Stimulated activated CD4-positive, alpha-beta T cell treated with anti-CD3 and anti-CD28 coated beads, Interleukin-4, amount 100 ng/mL, for 4 hours (primary cell): ENCODE results near the gene ADA.
"Not testable (repeated sequence)": the region's sequence is repeated elsewhere in the genome, so short reads cannot be mapped to it uniquely, and the experiment has no call there.

Experiments
- DNase-seq, 2 experiments: peaks; one replicate each; pipeline ENCODE4 v3.0.0-alpha.2; 2020

Gene ADA

DNA sequence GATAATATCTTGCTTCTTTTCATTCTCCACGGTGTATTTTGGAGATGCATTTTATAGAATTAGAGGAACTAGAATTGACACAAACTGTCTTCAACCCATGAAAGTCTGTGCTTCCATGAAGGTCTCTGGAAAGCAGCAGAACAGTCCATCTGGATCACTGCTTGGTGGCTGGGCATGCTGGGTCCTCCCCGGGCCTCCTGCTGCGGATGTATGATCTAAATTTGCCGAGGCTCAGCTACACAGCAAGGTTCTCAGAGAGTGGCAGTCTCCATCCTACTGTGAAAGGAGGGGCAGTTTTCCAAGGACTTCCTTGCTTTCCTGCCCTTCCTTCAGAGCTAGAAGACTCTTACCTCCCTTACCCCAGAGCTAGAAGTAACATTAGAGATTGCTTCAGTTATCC is 54.0 kb downstream of the ADA start:
- DNase-seq = no peak

DNA sequence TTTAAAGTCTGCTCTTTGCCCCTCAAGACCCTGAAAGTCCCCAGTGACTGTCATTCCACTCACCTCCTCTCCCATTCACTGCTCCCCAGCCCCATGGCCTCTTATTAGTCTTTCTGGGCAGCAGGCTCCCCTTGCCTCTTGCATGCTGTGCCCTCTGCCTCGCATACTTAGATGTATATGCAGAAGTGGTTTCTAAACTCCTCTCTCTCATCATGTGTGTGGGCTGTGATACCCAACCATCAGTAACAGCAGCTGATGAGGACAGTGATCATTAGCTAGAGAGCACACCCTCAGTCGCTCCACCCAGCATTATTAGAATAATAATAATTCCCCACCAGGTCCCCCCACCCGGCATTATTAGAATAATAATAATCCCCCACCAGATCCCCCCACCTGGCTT is 54.6 kb downstream of the ADA start:
- DNase-seq = no peak

DNA sequence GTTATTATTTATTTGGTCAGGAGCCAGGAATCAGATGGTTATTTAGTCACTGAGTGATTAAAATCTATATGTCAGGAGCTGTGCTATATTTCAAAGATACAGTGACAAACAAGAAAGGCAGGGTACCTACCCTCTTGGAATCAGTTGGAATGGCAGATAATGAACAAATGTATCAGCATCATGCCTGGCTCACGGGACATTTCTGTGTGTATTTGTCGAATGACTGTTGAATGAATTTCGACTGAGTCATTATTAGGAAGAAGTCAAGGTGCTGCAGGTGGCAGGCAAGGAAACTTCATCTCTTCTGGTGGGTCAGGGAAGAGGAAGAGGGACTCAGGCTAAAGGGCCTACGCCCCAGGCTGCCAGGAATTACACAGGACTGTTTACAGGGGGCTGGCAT is 55.5 kb downstream of the ADA start:
- no peak for DNase-seq

DNA sequence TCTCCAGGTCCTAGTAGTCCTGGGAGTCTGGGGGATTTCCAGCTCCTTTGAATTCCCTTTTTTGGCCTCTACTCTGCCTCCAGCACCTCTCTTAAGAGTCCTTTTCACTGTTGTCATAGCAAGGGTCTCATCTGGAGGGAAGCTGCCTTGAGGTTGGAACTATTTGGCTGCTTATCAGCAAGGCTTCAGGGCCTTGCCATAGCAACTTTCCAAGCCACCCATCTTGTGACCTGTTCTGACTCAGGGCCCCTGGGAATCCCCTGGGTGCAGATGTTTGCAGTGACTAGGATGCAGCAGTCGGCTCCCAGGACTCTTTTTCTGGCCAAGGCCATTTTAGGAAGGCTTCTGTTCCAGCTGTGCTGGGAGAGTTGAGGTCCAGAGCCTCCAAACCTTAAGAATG is 56.8 kb downstream of the ADA start:
- no peak for DNase-seq

DNA sequence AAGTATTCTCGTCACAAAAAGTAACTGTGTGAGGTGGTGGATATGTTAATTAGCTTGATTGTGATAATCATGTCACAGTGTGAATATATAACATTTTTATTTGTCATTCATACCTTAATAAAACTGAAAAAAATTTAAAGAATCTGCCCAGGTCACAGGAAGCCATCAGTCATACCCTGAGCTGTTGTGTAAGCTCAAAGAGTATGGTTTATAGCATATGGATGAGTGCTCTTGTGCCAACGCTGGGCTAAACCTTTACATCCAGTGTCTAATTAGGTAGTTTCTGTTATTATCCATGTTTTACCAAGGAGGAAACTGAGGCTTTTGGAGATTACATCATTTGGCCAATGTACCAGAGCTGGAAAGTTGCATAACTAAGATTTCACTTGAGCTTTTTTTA is 57.7 kb downstream of the ADA start:
- no peak for DNase-seq

DNA sequence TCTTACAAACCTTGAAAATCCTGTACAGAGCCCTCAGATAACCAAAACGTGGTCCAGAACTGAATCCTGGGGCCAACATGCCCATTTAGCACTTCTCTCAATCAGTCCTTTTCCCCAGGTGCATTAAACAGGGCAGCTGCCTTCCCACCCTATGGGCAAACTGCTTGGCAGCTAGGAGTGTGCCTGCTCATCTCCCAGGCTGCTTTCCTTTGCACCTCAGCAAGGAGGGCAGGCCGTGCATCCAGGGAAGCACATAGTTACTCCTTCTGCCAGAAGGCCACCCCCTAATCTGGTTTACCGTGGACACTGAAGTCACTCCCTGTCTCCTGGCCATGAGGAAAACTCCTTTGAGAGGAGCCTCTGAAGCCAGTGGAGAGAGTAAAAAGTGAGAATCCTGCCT is 59.1 kb downstream of the ADA start:
- no peak for DNase-seq

DNA sequence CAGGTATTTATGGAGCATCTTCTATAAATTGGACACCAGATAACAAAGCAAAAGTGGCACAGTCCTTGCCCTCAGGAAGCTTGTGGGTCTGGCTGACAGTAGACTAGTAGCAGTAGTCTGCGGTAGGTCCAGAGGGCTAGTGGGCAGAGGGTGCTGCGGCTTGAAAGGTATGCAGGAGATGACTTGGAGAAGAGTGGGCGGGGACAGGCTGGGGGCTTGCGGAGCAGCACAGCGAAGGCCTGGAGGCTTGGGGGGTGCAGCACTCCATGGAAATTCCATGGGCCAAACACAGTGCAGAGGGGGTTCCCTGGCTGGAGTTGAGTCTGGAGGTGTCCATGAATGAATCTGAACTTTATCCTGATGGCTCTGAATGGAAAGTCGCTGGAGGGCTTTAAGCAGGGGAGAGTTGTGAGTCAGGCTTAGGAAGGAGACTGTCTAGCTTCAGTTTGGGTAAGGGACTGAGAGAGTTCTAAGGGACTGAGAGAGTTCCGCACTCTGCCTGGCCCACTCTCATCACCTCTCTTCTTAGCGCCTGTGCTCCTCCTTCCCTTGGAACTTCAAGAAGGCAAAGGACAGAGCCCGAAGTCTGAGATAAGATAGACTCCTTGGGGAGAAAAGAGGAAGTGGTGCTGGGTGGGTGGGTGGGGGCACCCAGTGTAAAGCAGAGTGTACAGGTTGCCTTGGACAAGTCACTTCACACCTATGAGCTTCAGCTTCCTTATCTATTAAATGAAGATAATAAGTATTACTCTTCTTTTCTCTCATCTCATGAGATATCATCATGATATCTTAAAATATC is 60.3 kb downstream of the ADA start:
- DNase-seq = no peak

DNA sequence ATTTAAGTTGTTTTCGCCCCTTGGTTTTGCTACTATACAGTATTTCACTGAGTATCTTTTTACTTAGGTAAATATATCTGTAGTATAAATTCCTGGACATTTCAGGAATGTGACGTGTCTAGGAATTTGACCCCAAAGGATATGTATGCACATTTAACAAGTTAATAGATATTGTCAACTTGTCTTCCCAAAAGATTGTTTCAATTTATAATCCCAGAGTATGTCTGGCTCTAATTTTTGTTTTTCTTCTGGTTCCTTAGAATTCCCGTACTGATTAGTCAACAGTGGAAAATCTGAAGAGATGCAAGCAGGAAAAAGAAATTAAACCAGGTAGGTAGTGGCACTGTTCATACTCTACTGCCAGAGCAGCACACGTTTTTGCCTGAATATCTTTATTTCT is 62.0 kb downstream of the ADA start:
- no peak for DNase-seq

DNA sequence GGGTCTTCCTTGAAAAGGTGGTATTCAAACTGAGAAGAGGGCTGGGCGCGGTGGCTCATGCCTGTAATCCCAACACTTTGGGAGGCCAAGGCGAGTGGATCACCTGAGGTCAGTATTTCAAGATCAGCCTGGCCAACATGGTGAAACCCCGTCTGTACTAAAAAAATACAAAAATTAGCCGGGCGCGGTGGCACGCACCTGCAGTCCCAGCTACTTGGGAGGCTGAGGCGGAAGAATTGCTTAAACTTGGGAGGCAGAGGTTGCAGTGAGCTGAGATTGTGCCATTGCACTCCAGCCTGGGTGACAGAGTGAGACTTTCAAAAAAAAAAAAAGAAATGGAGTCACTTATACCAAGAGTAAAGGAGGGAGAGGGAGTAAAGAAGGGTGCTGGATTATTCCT is 63.2 kb downstream of the ADA start:
- not testable (repeated sequence) for DNase-seq

DNA sequence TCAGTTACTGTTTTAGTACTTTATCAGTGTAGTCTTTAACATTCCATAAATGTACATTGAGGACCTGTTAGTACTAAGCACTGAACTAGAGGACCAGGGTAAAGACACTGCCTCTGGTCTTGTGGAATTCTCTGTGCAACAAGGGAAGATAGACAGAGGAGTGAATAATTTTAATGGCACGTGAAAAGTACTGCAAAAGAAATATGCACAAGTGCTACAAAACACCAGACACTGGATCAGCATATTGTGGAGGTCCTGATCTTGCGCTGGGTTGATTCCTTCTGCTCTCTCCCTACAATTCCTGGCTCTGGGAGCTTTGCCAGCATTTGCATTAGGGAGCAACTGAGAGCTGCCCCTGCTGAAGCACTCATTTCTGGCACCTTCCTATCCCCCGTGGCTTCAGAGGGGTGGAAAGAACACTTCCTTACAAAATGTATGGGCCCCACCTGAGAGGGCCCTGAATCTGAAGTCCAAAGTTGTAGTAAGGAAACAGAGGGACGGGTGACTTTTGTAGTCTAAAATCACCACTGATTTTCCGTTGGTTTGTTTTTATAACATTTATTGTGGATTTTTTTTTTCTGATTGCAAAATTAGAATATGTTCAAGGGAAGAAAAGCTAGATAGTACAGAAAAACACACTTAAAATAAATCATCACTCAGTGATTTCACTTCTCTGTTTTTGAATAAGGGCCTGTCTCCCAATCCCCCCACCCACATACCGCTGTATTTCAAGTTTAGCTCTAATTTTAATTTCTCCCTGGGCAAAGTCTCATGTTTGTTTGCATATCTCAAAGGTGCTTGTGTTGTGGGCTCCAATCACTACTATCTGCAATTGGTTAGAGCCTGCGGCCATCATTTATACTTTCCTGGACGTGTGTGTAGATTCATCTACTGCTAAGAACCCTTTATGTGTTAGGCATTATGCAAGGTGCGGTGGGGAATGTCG is 64.2 kb downstream of the ADA start:
- no peak for DNase-seq

DNA sequence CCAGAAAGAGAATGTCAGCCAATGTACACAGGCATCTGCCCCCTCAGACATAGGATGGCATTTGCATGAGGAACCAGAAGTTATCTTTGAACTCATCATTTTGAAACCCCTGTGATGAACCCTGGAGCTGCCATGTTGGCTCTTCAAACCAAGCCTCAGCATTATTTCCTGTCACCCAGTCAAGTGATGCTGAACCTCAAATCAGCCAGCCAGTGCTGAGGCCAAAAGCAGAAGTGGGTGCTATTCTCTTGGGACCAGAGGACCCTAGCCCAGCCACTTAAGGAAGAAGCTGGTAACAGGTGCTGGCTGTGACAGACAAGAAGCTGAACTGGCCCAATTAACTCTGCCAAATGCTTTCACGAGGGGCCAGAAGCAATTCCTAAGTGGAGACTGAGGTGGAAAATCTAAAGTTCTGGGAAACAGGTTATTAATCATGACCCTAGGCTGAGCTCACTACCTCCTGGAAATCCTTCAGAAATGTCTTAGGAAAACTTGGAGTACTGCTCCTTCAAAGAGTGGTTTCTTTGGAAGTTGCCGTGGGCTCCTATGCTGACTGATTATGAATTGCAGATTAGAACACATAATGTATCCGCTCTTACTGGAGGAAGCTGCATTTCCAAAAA is 65.1 kb downstream of the ADA start:
- DNase-seq = no peak

DNA sequence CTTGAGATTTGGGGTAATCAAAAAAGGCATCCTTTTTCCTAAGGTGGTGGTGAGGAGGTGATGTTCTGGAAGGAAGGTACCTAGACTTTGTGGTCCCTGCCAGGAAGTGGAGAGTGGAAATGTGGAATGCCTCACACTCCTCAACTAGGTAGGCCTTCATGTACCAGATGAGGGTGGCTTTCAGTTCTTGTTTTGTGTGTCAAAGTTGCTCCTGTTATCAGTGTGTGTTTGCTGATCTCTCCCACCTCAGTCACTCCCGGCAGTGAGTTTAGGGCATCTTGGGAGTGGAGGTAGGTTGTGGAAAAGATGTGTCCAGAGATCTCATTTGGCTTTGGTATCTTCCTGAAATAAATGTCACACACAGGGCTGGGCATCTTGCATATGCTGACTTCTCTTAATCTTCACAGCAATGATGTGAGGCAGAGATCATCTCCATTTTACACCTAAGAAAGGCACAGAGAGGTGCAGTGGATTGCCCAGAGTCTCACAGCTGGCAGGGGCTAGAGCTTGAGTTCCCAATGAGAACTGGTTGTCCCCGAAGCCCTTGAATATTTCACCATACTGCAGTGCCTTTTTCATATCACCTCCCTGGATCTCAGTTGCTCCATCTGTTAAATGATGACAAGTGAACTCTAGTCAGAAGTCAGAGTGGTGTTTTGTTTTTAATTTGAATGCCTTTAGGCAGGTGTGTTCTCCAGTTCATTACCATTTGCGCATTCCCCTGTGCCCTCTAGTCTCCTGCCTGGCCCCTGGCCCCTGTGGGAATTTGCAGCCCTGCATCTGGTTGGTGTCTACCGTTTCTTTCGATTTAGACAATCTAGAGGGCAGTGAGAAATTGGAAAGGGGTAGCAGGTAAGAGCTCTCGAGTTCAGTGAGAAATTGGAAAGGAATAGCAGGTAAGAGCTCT is 66.2 kb downstream of the ADA start:
- DNase-seq = no peak

DNA sequence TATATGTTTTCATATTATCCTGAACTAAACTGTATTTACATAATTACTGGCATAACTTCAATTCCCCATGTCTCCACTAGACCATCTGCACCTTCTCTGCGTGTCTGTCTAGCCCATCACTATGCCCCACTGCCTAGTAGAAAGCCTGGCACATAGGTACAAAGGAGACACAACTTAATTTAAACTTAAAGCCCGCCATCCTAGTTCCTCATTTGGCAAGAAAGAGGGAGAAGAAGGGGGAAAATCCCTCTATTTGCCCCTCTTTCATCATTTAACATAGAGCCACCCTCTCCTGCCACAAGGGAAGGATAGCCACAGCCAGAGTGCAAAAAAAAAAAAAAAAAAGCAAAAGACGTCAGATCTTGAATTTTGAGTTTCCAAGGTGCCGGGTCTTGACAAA is 67.3 kb downstream of the ADA start:
- no peak for DNase-seq

DNA sequence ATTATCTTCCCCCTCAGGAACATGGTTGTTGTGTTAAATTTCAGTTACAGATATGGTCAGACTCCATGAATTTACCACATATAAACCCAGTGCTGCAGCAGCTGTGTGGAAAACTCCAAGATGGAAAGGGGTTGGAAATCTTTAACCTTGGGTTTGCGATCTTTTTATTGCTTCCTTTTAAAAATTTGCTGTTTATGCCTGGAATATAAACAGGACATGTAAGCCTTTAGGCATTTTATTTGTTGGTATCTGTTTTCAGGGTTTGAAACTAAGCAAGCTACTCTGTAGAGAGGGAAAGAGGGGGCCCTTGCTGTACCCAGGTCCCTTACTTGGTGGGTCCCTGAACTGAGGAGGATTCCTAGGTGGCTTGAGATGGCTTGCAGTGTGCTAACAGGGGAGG is 68.3 kb downstream of the ADA start:
- DNase-seq = no peak

DNA sequence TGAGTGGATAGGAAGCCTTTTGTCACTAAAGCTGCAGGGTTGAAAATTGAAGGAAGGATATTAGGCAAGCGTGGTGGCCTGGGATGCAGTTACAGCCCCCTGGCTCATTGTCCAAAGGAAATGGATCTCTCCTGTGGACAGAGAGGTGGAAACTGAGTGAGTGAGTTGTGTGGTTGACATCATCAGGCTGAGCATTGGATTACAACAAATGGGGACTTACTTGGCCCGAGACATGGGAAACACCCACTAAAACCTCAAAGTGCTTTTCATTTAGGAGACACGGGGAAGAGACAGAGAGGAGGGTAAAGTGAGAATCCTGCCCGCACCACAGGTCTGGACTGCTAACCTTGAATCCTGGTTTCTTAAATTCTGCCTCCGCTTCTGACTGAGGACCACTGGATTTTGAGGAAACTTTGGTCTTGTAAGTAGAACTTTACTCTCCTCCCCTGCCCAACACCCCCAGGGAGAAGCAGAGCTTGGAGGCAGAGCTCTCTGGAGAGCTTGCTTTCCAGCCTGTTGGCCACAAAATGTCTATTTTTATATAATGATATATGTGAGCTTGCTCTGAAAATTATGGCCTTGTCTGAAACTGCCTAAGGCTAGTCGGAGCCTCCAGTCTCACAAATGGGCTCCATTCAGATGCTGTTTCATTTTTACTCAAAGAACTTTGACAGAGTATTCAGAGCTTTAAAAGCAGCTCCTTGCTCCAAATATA is 69.0 kb downstream of the ADA start, which contains the start of gene PKIG:
Gene PKIG (plus strand): TSS at position 269 of the 715 bp plus-strand sequence. CDS start 31,978 bp downstream, outside the sequence.
- no peak for DNase-seq

DNA sequence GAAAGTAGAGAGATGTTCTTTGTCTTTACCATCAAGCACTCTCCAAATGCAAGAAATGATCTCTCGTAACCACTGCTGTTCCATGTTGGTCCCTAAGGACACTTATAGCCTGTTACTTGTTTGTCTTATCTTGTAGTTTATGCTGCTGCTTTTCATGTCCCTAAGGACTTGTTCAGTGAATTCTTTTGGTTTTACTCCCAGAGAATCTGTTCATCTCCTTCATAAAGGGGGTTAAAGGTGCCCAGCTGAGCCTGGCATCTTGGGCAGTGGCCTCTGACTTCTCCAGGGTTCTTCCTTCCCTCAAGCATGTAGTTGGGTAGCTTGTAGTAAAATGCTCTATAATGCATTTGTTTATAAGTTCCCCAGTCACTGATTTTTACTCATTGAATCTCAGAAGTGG is 70.0 kb downstream of the ADA start:
- DNase-seq = no peak

DNA sequence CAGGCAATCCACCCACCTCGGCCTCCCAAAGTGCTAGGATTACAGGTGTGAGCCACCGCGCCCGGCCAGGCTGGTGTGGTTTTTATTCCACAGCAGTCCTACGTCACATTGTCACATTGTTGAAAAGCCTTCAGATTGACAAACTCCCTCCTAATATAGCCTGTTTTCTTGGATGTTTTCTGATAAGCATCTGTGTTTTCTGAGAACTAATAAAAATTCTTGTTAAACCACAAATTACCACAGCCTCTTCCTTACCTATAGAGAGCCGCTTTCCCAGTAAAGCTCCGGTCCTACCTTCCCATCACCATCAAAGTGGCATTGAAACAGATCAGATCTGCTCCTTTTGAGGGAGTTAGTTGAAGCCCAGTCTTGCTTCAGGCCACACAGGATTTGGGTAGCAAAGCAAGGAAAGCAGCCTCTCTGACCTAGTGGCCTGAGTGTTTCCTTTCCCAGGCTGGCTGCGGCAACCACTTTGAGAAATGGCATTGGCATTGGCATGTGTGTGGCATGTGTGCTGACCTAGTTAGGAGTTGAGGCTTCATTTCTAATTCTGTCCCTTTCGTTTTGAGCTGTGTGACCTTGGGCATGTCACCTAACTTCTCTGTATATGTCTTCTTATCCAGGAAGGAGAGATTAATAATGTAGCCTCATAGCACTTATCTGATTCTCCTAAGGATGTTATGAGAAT is 70.8 kb downstream of the ADA start:
- no peak for DNase-seq

DNA sequence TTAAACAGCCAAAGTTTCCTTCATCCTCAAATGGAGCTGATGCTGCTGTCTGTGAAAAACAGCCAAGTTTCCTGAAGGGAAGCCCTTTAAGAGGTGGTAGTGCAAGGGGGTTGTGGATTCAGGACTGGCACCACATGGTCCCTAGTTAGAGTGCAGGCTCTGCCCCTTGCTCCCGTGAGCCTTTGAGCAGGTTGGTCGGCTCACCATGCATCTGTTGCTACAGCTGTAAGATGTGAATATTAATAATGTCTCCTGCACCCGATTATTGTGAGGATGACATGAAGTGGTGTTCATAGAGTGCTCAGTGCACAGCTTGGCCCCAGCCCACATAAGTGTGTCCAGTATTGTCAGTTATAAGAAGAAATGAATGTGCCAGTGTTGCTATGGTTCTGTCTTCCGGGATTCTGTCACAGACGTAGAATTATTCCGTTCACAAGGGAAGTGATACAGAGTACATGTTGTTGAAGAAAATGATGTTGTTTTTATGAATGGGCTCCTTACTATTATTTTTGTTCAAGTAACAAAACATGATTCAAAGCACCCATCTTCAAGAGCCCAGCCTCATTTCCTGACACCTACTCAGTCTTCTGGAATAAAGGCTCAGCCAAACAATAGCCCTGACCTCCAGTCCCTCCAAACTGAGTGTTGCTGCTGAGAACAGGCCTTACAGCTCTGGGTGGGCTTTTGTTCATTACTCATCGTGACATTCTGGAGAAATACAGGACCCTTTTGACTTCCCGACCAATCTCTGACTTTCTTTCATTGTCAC is 72.0 kb downstream of the ADA start:
- no peak for DNase-seq

DNA sequence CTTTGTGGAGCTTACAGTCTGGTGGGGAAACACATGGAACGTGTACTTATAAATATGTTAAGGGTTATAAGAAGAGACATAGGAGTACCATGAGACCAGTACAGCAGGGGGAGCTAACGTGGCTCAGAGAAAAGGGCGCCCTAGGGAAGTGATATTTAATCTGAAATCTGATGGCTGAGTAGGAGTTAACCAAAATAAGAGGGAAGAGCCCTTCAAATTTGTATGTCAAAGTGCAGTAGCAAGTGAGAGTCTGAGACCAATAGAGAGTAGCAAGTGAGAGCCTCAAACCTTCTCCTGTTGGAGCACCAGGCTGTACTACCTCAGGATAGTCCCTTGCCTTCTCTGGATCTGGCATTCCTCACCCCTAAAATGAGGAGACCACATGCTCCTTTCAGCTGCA is 75.2 kb downstream of the ADA start:
- DNase-seq = no peak

DNA sequence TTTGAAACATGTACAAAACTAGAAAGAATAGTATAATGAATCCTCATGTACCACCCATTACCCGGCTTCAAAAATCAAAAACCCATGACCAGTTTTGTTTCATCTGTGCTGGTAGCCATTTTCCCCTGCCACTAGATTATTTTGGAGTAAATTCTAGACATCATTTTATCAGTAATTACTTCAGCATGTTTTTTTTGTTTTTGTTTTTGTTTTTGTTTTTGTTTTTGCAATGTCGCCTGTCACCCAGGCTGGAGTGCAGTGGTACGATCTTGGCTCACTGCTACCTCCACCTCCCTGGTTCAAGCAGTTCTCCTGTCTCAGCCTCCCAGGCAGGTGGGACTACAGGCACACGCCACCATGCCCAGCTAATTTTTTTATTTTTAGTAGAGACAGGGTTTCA is 77.1 kb downstream of the ADA start:
- no peak for DNase-seq
